Measurements from ENCODE around the gene PIK3R6.
A peak's percentile ranks its signal among the peaks of the same experiment; 100 is the strongest.

The PIK3R6 gene

DNA sequence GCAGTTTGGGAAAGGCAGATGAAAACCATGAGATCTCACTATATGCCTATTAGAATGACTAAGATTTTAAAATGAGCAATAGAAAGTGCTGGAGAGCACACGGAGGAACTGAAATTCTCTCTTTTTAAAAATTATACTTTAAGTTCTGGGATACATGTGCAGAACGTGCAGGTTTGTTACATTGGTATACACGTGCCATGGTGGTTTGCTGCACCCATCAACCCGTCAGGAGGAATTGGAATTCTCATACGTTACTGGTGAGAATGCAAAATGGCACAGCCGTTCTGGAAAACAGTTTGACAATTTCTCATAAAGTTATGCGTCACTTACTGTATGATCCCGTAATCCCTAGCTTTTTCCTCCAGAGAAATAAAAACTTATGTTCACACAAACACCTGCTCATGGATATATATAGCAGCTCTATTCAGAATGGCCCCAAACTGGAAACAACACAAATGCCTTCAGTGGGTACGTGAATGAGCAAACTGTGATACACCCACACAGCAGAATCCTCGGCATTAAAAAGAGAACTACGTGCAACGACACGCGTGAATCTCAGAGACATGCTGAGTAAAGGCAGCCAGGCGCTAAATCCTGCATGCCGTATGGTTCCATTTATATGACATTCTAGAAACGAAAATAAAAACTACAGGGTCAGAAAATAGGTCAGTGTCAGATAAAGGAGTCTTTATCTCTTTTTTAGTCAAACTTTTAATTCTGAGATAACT, 11.8 kb downstream of the PIK3R6 start:
- DNase-seq (ENCODE audit: low read depth): no peak
- TF ChIP-seq POLR2A (IDR thresholded peaks at IDR 0.05; ENCODE audit: extremely low read depth, insufficient read length): no peak
- TF ChIP-seq, protein P1, sequence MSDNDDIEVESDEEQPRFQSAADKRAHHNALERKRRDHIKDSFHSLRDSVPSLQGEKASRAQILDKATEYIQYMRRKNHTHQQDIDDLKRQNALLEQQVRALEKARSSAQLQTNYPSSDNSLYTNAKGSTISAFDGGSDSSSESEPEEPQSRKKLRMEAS (IDR thresholded peaks at IDR 0.05; ENCODE audit: low read depth, low read length): no peak
- TF ChIP-seq, protein P2, sequence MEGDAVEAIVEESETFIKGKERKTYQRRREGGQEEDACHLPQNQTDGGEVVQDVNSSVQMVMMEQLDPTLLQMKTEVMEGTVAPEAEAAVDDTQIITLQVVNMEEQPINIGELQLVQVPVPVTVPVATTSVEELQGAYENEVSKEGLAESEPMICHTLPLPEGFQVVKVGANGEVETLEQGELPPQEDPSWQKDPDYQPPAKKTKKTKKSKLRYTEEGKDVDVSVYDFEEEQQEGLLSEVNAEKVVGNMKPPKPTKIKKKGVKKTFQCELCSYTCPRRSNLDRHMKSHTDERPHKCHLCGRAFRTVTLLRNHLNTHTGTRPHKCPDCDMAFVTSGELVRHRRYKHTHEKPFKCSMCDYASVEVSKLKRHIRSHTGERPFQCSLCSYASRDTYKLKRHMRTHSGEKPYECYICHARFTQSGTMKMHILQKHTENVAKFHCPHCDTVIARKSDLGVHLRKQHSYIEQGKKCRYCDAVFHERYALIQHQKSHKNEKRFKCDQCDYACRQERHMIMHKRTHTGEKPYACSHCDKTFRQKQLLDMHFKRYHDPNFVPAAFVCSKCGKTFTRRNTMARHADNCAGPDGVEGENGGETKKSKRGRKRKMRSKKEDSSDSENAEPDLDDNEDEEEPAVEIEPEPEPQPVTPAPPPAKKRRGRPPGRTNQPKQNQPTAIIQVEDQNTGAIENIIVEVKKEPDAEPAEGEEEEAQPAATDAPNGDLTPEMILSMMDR (IDR thresholded peaks at IDR 0.05; ENCODE audit: low read depth, low read length): no peak
- no peak for TF ChIP-seq MYC (IDR thresholded peaks at IDR 0.05; ENCODE audit: low read depth, low read length)
- no peak overlapping the region for H3K4me3 ChIP-seq (ENCODE audit: low read depth, low read length)

DNA sequence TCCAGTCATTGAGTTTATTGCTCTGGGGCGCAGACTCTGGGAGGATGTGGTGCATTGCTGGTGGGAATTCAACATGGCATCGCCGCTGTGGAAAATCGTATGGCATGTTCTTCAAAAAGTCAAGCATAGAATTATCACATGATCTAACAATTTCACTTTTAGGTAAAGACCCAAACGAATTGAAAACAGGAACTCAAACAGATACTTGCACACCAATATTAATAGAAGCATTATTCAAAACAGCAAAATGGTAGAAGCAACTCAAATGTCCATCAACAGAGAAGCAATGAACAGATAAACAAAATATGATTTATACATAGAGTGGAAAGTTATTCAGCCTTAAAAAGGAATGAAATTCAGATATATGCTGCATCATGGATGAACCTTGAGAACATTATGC, 15.9 kb downstream of the PIK3R6 start:
- no peak for DNase-seq (ENCODE audit: low read depth)
- TF ChIP-seq POLR2A (IDR thresholded peaks at IDR 0.05; ENCODE audit: extremely low read depth, insufficient read length) (no peak), MYC (IDR thresholded peaks at IDR 0.05; ENCODE audit: low read depth, low read length) (no peak)
- TF ChIP-seq, protein P2 (IDR thresholded peaks at IDR 0.05; ENCODE audit: low read depth, low read length): no peak
- TF ChIP-seq, protein P1 (IDR thresholded peaks at IDR 0.05; ENCODE audit: low read depth, low read length): no peak
- H3K4me3 ChIP-seq (ENCODE audit: low read depth, low read length): no peak overlapping the region

DNA sequence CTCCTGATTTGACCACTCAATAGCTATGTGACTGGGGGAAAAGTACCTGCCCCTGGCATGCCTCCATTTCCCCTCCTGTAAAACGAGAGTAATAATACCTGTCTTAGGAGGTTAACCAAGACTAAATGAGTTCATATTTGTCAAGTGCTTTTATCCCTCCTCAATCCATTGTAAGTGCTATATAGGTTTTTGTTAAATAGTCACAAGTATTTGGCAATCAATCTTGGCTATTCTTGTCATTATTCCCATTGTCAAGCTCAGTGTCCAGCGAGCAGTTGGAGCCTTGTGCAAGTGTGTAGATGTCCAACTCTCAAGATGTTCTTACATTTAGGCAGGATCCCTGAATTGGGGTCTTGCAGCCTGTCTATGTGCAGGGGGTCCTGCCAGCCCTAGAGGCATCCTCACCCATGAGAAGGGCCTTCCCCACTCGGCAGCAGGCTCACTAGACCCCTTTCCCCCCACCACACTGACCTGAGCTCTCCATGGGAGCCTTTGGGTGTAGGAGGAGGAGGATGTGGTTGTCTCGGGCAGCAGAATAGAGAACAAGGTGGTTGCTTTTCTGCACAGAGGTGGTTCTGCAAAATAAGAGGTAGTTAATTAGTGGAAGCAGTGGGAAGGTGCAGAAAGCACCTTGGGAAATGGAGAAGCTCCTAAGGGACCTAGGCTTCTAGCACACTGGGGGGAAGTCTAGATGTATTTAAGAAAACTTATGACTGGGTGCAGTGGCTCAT, 18.0 kb downstream of the PIK3R6 start:
- no peak for TF ChIP-seq POLR2A (IDR thresholded peaks at IDR 0.05; ENCODE audit: extremely low read depth, insufficient read length)
- TF ChIP-seq, protein P2 (IDR thresholded peaks at IDR 0.05; ENCODE audit: low read depth, low read length): no peak
- TF ChIP-seq, protein P1 (IDR thresholded peaks at IDR 0.05; ENCODE audit: low read depth, low read length): no peak
- TF ChIP-seq MYC (IDR thresholded peaks at IDR 0.05; ENCODE audit: low read depth, low read length): no peak
- H3K4me3 ChIP-seq (ENCODE audit: low read depth, low read length): no peak overlapping the region
- DNase-seq (ENCODE audit: low read depth): peak; percentile 62

DNA sequence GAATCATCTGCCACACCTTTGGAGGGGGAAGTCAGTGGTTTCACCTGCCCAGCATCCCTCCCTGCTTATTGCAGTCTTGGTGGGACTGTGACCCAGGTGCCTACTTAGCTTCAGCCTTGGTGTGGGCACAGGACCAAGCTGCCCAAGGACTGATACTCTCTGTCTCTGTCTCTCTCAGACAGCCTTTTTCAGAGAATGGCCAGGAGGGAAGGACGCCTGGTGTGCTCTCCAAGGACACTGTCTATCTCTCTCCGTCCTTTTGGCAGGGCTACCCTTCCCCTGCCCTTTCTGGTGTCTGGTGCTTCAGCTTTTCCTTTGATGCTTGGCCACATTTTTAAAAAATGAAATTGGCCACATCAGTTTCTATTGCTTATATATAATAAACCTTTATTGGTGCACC, 19.6 kb downstream of the PIK3R6 start:
- TF ChIP-seq, protein P1 (IDR thresholded peaks at IDR 0.05; ENCODE audit: low read depth, low read length): no peak
- TF ChIP-seq, protein P2 (IDR thresholded peaks at IDR 0.05; ENCODE audit: low read depth, low read length): no peak
- no peak overlapping the region for H3K4me3 ChIP-seq (ENCODE audit: low read depth, low read length)
- DNase-seq (ENCODE audit: low read depth): no peak

DNA sequence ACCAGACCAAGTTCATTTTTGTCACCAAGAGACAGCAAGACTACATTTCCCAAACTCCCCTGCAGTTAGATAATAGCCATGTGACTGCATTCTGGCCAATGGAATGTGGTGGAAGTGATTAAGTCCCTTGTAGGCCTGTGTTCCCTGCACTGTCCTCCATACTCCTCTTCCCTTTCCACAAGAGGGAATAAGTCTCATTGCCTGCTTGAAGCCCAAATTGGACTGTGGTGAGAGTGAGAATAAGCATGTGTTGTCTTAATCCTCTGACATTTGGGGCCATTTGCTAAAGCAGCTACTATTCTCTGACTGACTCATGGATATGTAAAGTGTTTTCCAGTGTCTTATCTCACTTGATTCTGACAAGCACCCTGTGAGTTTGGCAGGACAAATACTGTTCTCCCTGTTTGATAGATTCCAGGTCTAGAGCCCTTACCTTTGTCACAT, 20.7 kb downstream of the PIK3R6 start:
- DNase-seq (ENCODE audit: low read depth): peak; percentile 40
- TF ChIP-seq MYC (IDR thresholded peaks at IDR 0.05; ENCODE audit: low read depth, low read length) (no peak), POLR2A (IDR thresholded peaks at IDR 0.05; ENCODE audit: extremely low read depth, insufficient read length) (no peak)
- TF ChIP-seq, protein P2 (IDR thresholded peaks at IDR 0.05; ENCODE audit: low read depth, low read length): no peak
- TF ChIP-seq, protein P1 (IDR thresholded peaks at IDR 0.05; ENCODE audit: low read depth, low read length): peak; percentile 59
- no peak overlapping the region for H3K4me3 ChIP-seq (ENCODE audit: low read depth, low read length)

Data from NB4 (cell line).